Measurements from ENCODE around the gene GSG1L2. TPM values are rescaled to one million over a fixed set of nuclear protein-coding genes. Genes with fewer than 3 reads are reported as not detected.

Gene GSG1L2
- total and polyA plus RNA-seq, 2 of the 4 experiments (the other 2 are of a cell fraction), result not detected

DNA sequence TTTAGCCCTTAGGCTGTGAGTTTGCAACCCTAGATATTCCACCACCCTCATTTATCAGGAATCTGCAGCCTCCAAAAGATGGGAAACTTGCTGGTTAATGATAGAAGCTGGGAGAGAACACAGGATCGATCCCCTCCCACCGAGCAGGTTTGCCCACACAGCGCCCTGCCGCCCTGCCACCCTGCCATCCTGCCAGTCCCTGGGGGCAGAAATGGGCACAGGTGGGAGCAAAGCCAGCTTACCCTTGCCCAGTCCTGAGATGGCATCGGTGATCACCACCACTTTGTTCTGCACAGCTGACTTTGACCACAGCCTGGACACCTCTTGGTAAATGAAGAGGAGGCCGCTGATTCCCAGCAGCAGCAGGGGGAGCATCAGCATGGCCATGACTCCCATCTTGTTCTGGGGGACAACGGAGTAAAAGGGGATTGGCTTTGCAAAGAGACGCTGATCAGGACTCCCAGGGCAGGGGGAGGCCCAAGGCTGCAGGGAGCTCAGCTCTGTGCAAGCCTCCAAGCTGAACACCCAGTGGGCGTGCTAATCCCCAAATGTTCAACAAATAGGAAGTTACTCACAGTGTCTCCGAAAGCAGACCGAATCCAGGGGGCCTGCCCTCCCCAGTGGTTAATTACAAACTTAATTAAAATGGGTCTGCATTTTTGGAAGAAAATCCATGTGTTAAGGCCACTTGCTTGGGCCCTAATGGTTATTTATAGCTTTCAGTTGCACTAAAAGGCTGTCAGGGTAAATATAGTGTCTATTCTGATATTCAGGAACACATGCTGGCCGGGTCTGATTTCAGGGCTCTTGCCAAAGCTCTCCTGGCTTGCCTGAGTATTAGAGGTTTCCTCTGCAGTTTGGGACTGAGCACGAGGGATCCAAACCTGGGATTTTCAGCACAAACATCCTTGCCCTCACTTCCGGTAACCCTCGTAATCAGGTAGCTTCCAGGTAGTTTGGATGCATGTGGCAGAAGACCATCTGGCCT, 30.7 kb downstream of the GSG1L2 start, which contains the start of gene DHRS7C:
Gene DHRS7C (minus strand): TSS at position 704 of the 988 bp plus-strand sequence. CDS start 308 bp downstream, at position 396.
- Histone ChIP-seq H3K4me1 (ENCODE audit: control insufficient read depth, insufficient read depth, low read length) (no peaks in the 10 kb centered on the region), H2BK5ac (ENCODE audit: low read depth, low read length, poor library complexity, severe bottlenecking) (no peak within 1 kb of the TSS), H4K5ac (ENCODE audit: low read depth, low read length) (no peak within 1 kb of the TSS), H3K18ac (ENCODE audit: low read depth, low read length) (no peak within 1 kb of the TSS), H3K23ac (ENCODE audit: low read depth, low read length) (no peak within 1 kb of the TSS), H2AK9ac (replicated peaks; ENCODE audit: low read depth, low read length, poor library complexity) (no peak within 1 kb of the TSS), H3K4me3 (ENCODE audit: insufficient read depth, low read depth, low read length) (no peak within 1 kb of the TSS), H3K36me3 (ENCODE audit: control insufficient read depth, insufficient read depth, low read length) (no peaks in the 10 kb centered on the region), H3K14ac (replicated peaks; ENCODE audit: low read depth, low read length) (no peak within 1 kb of the TSS), H3K4ac (ENCODE audit: low read depth, low read length) (no peak within 1 kb of the TSS), H2BK15ac (ENCODE audit: low read depth, low read length) (no peak within 1 kb of the TSS), H3K9me1 (ENCODE audit: insufficient read depth, low read length) (no peaks in the 10 kb centered on the region), H2AFZ (replicated peaks; ENCODE audit: low read length, poor library complexity) (no peak within 1 kb of the TSS), H4K8ac (ENCODE audit: low read depth in 2 of 2, low read length in 2 of 2) (no peak within 1 kb of the TSS), H3K27ac (ENCODE audit: insufficient read depth, low read length) (no peak within 1 kb of the TSS), H3K9ac (ENCODE audit: low read depth, low read length) (no peak within 1 kb of the TSS), H2AK5ac (ENCODE audit: low read depth, low read length) (no peak within 1 kb of the TSS), H4K20me1 (ENCODE audit: insufficient read depth, low read length) (no peaks in the 10 kb centered on the region), H3K27me3 (ENCODE audit: control insufficient read depth, insufficient read depth, low read length) (no peaks in the 10 kb centered on the region), H3K9me3 (ENCODE audit: control insufficient read depth, insufficient read depth, low read length) (peaks cover 3% of the 10 kb centered on the region; the same call in 1 of the 2 replicates), H3K4me2 (ENCODE audit: low read depth, low read length) (no peak within 1 kb of the TSS), H4K91ac (ENCODE audit: insufficient read depth, low read depth, low read length) (no peak within 1 kb of the TSS), H2BK120ac (ENCODE audit: low read depth, low read length) (no peak within 1 kb of the TSS), H3K79me1 (ENCODE audit: low read depth in 1 of 2, low read length in 2 of 2) (no peaks in the 10 kb centered on the region), H2BK20ac (ENCODE audit: low read depth, low read length) (no peak within 1 kb of the TSS), H3K56ac (ENCODE audit: extremely low read depth, insufficient read depth, low read length) (no peak within 1 kb of the TSS)
- ATAC-seq (ENCODE audit: low read depth) (no peak), DNase-seq (no peak)
- dilution Hi-C loops (cut with HindIII; ENCODE audit: low sequenced_read_pairs, unreplicated experiment) (no loop called here), intact Hi-C loops (cut with micrococcal nuclease) (no loop called here), in situ Hi-C loops (cut with MboI; ENCODE audit: low sequenced_read_pairs) (no loop called here)
- no TSS peak for BruUV-seq (replicated peaks)
- ChIA-PET POLR2A (ENCODE audit: unreplicated experiment) (no interaction called here), CTCF (interaction anchor here (1.4 kb wide), 1 partner anchor 99 kb away, joined by 3 read pairs; no protein-coding TSS in a partner anchor)
- WGBS, 2 experiments (ENCODE audit: extremely low coverage in 2 of 2, insufficient read length in 1 of 2), result 62% methylated on average over 4 of the region's 15 CpGs; no CpG with 5 or more reads in 1 of the 2 experiments
- TF ChIP-seq POLR2A (IDR thresholded peaks at IDR 0.05; ENCODE audit: low read depth, low read length) (no peak), BHLHE40 (IDR thresholded peaks at IDR 0.05; ENCODE audit: low read depth, low read length) (no peak), RFX5 (IDR thresholded peaks at IDR 0.05; ENCODE audit: low read depth, low read length) (no peak), NFE2L2 (IDR thresholded peaks at IDR 0.05; ENCODE audit: low read depth, low read length) (no peak), SMC3 (IDR thresholded peaks at IDR 0.05; ENCODE audit: low read depth, low read length) (no peak), FOS (IDR thresholded peaks at IDR 0.05; ENCODE audit: low read depth, low read length) (no peak), MAFK (IDR thresholded peaks at IDR 0.05; ENCODE audit: low read depth, low read length) (no peak), CHD1 (IDR thresholded peaks at IDR 0.05; ENCODE audit: low read depth, low read length) (no peak), MXI1 (IDR thresholded peaks at IDR 0.05; ENCODE audit: borderline replicate concordance, low read depth, low read length) (no peak), MAZ (IDR thresholded peaks at IDR 0.05; ENCODE audit: borderline replicate concordance, low read depth, low read length) (no peak), RCOR1 (IDR thresholded peaks at IDR 0.05; ENCODE audit: insufficient replicate concordance, low read length) (no peak)
- TF ChIP-seq, protein P1, sequence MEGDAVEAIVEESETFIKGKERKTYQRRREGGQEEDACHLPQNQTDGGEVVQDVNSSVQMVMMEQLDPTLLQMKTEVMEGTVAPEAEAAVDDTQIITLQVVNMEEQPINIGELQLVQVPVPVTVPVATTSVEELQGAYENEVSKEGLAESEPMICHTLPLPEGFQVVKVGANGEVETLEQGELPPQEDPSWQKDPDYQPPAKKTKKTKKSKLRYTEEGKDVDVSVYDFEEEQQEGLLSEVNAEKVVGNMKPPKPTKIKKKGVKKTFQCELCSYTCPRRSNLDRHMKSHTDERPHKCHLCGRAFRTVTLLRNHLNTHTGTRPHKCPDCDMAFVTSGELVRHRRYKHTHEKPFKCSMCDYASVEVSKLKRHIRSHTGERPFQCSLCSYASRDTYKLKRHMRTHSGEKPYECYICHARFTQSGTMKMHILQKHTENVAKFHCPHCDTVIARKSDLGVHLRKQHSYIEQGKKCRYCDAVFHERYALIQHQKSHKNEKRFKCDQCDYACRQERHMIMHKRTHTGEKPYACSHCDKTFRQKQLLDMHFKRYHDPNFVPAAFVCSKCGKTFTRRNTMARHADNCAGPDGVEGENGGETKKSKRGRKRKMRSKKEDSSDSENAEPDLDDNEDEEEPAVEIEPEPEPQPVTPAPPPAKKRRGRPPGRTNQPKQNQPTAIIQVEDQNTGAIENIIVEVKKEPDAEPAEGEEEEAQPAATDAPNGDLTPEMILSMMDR (conservative IDR thresholded peaks at IDR 0.05; ENCODE audit: low read depth, low read length), result no peak
- TF ChIP-seq, protein P2, sequence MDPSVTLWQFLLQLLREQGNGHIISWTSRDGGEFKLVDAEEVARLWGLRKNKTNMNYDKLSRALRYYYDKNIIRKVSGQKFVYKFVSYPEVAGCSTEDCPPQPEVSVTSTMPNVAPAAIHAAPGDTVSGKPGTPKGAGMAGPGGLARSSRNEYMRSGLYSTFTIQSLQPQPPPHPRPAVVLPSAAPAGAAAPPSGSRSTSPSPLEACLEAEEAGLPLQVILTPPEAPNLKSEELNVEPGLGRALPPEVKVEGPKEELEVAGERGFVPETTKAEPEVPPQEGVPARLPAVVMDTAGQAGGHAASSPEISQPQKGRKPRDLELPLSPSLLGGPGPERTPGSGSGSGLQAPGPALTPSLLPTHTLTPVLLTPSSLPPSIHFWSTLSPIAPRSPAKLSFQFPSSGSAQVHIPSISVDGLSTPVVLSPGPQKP (IDR thresholded peaks at IDR 0.05; ENCODE audit: borderline replicate concordance, low read depth, low read length), result no peak
- TF ChIP-seq, protein P3, sequence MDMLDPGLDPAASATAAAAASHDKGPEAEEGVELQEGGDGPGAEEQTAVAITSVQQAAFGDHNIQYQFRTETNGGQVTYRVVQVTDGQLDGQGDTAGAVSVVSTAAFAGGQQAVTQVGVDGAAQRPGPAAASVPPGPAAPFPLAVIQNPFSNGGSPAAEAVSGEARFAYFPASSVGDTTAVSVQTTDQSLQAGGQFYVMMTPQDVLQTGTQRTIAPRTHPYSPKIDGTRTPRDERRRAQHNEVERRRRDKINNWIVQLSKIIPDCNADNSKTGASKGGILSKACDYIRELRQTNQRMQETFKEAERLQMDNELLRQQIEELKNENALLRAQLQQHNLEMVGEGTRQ (IDR thresholded peaks at IDR 0.05; ENCODE audit: low read depth, low read length), result no peak

All from IMR-90 (cell line).